Measurements from ENCODE around the gene CAPN2.
"Not testable (repeated sequence)": the region's sequence is repeated elsewhere in the genome, so short reads cannot be mapped to it uniquely, and the experiment has no call there.

Gene CAPN2

DNA sequence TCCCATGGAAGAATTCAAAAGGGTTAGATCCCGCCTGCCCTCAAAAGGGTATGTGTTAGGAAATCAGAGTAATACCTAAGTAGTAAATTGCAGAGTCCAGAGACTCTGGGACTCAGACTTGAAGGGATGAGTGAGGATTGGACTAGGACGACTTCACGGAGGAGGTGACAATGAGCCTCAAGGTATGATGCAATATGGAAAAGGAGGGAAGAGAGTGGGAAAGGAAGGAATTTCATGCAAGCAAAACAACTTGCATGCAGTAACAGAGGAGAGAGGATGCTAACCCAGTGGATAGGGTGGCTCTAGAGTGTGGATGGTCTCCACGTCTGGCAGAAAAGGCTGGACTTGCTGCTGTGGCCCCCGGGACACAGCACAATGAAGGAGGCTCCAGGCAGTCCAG lies 4.8 kb downstream of the CAPN2 start:
- DNase-seq = no peak

DNA sequence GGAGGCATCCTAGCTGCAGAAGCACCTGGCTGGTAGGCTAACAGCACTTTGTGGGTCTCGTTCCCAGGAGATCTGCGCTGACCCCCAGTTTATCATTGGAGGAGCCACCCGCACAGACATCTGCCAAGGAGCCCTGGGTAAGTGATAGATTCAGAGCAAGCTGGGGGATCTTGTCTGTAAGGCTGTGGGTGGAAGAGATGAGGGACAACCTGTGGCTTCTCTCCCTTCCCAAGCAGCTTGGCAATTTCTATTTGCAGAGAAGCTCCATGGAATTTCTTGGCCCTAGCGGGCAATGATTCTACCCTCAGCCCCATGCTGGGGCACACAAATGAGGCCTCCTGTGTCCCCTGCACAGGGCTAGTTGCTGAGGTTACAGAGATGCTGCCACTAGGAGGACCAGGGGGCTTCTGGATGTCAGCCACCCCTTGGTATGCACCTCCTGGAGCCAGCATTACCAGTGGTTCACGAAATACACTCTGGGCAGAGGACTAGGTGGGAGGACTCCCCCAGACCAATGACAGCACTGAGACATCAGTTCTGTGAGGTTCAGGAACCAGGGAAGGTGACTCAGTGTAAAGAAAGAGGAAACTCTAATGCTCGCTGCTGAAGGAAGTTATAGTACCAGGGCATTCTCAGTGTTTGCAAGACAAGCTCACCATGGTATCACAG lies 5.5 kb downstream of the CAPN2 start:
- DNase-seq = peak; percentile 90

DNA sequence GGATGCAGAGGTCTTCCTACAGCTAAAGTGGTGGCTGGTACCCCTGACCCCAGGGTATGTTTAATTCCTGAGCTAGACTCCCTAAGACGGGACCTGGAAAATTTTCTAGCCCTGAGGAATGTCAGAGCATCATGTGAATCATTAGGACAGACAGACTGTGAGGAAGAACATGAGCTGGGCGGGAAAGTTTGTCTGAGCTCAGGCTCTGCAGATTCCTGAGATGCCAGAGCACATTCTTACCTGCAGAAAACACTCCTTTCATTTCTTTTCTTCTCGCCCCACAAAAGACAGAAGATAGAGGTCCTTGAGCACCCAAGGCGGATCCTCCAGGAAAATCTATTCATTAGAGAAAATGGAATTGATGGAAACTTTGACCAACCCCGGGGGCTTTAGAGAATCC lies 6.5 kb downstream of the CAPN2 start:
- no peak for DNase-seq

DNA sequence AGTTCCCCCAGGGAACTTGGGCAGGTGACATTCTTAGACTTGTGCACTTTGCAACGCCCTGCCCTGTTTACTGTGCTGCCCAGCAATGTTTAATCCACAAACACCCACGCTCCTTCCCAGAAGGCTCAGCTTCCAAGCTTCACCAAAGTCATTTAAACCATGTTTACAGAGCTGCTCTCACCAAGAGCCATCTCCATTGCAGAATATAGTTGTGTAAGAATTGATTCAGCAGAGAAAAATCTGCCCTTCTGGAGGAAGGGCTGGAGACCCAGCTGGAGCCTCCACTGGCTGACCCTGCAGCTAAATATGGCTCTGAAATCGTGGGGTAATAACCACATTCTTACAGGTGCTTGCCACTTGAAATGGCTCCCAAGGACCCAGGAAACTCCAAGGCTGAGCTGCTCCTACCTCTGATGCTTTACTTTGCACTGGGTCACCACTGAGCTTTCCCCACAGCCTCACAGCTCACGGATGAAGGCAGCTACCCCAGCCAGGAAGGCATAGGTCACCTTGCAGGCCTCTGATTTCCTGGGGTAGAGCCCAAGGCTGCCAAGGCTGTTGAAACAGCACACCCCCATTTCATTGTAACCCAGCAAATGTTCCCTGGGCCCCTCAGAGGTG lies 8.7 kb downstream of the CAPN2 start:
- peak; percentile 50 for DNase-seq

DNA sequence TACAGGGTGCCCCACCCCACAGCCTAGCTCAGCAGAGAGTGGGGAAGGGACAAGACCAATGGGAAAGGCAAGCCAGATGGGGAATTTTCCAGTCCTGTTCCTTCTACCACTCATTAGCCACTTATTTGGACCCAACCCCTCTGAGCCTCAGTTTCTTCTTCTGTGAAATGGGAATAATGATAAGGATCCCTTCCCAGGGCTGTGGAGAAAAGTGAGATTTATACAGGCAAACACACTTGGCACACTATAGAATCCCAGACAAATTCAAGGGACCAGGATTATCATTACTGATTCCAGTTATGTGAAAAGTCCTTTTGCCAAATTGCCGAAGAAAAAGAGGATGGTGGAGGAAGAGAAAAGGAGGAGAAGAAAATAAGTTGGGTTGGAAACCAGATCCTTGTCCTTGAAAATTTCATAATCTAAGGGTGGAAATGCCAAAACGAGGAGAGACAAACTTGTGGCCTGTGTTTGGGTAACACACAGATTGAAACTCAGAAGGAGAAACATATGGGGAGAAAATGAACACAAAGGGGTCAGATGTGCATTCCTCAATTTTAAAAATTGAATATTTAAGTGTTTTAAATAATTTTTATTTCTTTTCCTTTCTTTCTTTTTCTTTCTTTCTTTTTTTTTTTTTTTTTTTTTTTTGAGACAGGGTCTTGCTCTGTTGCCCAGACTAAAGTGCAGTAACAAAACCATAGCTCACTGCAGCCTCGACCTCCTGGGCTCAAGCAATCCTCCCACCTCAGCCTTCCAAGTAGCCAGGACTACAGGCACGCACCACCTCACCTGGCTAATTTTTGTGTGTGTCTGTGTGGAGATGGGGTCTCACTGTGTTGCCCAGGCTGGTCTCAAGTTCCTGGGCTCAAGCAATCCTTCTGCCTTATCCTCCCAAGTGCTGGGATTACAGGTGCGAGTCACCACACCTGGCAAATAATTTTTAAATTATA lies 9.6 kb downstream of the CAPN2 start:
- no peak for DNase-seq

DNA sequence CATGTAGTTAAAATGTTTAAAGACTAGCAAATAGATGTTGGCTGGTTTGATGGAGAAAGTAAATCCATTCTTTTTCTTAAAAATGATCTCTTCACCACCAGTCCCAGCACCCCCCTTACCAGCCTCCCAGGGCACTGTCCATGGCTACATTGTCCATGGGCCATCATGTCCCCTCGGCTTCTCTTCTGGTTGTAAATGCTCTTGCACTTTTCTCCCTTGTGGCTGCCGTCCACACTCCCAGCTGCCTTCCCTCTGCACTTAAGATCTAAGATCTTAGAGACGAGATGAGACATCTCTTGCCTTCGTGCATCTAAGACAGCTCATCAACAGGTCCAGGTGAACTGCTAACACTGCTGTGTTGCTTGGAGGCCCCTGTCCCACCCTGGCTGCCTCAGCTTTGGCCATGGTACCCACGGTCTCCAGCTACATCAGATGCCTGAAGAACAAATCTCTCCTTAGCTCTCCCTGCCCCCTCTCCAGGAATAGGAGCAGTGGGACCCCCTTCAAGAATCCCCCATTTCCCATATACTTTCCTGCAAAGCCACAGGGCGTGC lies 11.1 kb downstream of the CAPN2 start:
- DNase-seq = no peak

DNA sequence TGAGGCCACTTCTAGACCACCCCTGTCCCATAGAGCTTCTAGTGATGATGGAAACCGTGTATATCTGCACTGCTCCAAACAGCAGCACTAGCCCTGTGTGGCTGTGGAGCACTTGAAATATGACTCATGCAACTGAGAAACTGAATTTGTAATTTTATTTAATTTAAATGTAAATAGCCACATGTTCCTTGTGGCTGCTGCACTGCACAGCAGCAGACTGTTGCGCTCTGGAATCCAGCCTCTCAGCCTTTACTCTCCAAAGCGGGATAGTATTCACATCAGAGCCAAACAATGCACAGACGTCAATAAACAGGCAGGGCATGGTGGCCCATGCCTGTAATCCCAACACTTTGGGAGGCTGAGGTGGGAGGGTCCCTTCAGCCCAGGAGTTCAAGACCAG lies 12.0 kb downstream of the CAPN2 start:
- DNase-seq = no peak

DNA sequence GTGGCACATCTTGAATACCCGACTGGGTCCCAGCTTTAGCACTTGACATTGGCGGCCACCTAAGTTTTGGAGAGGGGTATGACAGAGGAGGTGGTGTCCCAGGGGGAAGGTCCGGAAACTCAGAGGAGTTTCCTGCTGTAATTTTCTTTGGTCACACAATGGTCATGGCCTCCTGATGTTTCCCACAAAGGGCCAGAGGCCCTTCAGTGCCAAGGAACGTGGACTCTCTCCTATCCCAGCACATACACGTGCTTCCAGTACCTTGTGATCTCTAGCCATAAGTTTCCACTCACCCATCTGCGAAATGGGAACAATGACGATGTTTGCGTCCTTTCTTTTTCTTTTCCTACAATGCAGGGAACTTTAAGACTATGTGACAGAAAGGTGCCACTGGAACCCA lies 13.2 kb downstream of the CAPN2 start:
- no peak for DNase-seq

DNA sequence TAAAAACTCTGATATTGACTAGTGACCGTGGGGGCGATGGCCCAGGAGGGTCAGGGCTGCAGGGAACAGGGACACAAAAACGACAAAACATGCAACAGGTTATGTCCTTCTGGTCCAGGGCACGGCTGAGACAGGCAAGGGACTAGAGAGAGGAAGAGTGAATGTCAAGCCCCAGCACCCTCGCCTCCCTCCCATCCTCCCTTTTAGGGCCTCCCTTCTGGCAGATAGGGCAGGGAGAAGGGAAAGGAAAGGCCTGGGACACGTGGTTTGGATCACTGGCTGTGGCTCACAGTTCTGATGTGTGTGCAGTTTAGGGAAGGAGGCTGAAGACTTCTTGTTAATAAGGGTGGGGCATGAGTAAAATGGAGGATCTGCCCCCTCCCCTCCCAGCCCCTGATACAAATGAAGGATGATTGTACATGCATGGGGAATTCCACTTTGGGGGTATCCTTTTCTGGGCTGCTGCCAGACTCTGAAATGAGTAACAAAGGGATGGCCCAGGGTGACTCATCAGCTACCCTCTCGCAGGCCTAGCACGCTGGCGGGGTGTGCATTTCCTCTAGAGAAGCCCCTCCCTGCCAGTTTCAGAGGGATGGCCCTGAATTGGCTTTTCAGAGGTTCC lies 14.2 kb downstream of the CAPN2 start:
- peak; percentile 88 for DNase-seq

DNA sequence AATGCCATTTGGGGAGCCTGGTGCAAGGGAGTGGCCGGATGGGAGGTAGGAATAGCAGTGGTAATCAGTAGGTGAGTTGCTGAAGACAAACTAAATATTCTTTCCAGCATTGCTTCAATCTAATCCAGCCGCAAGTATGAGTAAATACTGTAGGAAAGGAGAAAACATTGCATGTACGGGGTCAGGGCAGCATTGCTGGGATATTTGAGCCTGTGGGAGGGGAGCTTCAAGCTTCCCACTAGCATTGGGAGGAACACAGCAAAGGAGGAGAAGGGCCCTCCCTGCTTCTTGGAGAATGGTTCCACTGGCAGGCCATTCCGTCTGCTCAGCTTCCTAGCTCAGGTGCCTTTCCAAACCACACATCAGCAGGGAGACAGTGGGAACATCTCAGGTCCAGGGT lies 15.2 kb downstream of the CAPN2 start:
- DNase-seq = no peak

DNA sequence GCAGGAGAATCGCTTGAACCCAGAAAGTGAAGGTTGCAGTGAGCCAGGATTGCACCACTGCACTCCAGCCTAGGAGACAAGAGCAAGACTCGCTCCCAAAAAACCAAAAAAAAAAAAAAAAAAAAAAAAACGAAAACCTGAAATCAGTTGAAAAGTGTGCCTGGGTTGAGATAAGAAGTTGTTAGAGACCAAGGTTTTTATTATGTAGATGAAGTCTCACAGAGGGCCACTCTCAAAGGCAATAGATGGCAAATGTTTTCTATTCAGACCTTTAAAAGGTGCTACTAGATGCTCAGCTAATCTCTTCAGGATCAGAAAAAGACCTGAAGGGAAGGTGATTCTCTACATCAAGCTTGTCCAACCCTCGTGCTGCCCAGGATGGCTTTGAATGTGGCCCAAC lies 17.6 kb downstream of the CAPN2 start:
- no peak for DNase-seq

DNA sequence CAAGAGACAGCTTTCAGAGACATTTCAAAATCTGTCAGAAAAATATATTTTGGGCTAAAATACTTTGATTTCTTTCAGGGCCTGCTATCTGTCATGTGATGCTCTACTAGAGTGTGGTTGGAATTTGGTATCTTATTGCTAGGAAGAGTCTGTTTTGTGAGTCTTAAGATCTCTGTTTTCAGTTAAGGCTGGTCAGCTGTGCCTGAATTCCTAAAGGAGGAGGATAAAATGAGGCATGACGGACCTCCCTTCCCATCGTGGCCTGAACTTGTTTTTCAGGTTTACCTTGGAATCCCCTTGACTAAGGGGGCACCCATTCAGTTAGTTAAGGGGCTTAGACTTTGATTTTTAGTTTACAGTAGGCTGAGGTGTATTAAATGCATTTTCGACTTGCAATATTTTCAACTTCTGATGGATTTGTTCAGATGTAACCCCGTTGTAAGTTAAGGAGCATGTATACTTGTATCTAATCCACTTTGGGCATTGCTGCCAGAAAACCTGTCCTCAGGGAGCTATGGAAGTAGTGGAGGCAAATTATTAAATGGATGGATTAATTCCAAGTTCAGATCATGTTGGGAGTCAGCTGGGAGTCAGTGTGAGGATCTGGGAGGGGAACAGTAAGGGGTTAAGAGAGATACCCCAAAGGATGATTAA lies 18.3 kb downstream of the CAPN2 start:
- no peak for DNase-seq

DNA sequence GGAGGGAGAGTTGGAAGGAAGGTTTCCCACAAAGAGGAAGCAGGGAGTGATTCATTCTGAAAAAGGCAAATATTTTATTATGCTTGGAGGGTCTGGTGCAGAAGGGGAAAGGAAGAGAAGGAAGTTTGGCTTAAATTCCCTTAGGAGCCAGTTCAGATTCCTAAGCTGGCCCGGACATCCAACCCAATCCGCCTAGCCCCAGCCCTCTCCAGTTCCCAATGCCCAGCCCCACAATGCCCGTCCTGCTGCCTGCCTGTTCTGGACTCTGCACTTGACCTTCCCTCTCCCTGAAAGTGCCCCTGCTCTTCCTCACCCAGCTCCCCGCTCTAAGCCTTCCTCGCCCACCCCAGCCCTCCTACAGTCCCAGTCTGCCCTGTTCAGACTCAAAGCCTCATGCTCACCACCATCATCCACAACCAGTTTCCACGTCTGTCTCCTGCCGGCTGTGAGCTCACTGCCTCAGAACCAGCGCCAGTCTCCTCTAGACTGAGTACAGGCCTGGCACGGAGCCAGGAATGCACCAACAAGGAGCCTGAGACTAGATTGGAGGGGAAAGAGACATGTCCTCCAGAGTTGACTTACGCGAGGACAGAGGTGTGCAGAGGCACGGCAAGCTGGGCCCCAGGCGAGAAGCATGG lies 18.9 kb downstream of the CAPN2 start:
- peak; percentile 16 for DNase-seq

DNA sequence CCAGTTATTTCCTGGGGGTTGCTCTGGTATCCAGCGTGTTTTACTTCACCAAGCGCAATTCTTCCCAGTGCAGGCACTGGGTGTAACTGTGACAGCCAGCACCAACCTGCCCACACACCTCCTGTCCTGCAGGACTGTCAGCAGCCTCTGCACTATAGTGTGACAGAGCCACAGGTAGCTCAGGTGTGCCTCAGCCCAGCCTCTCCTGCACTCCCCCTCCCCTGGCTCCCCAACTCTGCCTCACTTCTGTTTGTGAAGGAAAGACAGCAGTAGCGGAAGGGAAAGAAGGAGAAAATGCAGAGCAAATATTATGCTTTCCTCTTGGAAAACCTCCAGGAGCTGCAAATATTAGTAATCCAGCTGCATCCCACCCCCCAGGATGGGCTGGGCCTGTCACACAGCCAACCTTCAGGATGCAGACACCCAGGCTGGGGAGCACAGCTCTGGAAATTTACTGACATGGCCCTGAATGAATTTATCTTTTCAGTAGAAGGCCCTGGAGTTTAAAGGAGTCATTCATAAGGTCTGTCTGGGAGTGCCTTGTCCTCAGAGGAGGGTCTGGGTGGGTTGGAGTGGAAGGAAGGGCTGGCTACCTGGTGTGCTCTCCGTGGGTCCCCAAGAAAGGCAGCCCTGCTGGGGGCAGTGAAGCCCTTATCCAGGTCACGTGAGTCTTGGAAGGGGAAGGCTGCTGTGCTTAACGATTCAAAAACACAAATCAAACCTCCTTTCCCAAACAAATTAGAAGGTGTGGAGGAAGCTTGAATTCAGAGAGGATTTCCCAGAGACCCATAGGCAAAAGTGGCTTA lies 20.9 kb downstream of the CAPN2 start:
- DNase-seq = no peak

DNA sequence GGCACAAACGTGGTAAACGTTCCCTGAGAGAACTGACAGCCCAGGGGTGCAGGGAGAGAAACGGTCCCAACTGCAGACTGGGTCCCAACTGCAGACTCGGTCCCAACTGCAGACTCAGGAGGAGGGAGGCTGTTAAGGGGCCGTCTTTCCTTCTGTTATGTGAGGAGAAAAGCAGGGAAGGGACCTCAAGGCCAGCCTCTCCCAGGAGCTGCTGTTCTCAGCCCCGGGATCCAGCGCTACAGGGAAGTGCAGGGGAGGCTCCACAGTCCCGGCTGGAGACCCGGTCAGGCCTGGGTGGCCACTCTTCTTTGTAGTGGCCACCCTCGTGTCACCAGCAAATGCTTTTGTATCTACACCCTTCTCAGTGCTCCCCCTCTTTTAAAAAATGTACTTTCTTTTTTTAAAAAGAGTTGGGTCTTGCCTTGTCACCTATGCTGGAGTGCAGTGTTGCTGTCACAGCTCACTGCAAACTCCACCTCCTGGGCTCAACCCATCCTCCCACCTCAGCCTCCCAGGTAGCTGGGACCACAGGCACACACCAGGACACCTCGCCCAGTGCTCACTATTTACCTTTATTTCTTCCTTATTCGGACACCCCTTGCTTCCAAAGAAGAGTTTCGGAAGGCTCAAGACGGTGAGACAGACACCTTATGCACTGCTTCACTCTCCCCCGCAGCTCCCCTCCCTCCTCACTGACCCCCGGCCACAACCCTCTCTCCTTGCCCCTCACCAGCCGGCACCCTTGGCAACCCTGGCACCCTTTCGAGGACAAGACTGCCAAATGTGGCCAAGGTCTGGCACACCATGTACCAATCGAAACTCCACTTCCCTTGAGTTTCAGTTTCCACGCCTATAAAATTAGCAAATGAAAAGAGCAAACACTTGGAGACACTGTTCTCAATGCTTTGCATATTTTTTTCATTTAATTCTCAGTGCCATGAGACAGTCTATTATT lies 21.8 kb downstream of the CAPN2 start:
- no peak for DNase-seq

DNA sequence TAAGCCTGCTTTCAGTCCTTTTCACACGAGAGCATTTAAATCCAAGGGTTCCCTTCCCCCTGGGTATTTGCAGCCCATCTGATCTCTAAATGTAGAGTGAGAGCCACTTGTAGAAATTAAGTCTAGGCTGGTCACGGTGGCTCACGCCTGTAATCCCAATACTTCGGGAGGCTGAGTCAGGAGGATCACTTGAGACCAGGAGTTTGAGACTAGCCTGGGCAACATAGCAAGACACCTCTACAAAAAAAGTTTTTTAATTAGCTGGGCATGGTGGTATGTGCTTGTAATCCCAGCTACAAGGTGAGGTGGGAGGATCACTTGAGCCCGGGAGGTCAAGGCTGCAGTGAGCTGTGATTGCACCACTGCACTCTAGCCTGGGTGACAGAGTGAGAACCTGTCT lies 24.3 kb downstream of the CAPN2 start:
- not testable (repeated sequence) for DNase-seq

DNA sequence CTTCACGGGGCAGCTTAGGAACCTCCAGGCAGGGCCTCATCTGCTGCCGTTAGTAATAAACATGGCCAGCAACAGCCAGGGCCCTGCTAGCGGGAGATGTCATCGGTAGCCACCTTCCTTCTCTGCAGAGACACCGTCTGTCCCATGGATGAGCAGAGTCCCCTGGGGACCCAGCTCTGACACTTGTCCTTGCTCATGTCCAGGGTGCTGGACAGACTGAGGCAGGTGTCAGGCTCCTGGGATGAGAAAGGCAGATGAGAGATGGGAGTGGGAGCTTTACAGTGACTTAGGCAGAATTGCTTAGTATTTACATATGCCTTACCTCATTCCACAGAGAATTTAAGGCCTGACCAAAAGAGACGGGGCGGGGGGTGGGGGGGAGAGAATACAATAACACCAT lies 25.0 kb downstream of the CAPN2 start:
- DNase-seq = no peak

DNA sequence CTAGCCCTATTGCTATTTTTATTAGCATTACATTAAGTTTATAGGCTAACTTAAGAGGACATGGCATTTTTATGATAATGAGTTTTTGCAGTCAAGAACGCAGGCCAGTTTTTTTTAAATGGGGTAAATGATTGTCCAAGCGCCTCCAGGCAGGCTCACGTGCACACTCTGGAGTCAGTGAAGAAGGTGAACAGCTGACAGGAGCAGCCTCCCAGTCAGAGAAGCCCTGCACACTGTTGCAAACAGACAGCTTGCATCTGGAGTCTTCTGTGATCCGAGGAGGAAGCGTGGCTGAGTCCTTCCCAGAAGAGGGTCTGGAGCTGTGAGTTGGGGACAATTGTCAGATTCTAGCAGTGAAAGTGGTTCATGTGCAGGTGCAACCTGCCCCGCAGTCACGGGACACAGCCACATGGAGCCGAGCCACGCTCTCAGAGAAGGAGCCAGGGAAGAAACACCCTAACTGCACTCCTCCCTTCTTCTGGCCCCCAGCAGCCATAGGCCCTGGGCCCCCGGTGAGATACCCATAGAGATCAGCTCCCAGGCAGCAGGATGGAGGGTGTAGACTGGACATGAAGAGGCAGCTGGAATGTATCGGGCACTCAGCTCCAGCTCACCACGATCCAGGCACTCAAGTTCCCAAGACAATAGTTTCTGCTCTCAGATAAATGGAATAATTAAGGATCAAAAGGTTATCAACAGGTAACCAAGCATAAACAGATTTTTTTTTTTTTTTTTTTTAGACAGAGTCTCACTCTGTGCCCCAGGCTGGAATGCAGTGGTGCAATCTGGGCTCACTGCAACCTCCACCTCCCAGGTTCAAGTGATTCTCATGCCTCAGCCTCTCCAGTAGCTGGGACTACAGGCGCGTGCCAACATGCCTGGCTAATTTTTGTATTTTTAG lies 26.4 kb downstream of the CAPN2 start:
- DNase-seq = no peak

Data from MV-4-11 (cell line).